Ishikawa (cell line): ENCODE data around the gene SLC6A16.

Experiments used
- RAD21 ChIP-seq: IDR thresholded peaks from 2 replicates; pipeline ENCODE4 v1.6.1; 2012; ENCODE audit warnings: low read depth
- TEAD4 ChIP-seq: IDR thresholded peaks from 2 replicates; pipeline ENCODE4 v1.6.1; 2012
- TF ChIP-seq, protein P1 (sequence below): IDR thresholded peaks from 2 replicates; pipeline ENCODE4 v1.6.1; 2012

DNA sequence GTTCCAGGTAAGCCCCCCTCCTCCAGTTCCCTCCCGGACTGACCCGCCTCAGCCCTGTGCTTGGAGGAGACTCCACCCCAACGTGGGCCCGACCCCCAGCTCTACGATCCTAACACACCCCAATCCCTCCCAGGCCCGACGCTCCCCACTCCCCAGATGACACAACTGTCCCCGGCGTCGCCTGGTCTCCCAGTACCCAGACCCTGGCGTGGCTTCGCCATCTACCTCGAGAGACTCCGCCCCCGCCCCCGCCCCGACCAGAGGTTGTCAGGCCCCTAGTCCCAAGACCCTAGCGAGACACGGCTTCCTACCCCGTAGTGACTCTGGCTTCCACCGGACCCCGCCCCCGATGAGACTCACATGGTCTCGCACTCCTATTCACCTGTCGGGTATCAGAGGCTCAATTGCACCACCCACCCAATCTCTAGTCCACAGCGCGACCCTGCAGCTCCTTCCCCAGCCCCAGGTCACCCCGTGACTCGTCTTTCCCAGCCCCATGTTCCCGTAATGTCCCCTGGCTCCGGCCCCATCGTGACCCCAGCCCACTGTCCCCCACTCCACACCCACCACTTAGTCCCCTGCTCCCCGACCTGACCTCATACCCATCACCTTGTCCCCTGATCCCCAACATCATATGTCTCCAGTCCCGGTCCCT, 13.2 kb upstream of the SLC6A16 start:
- TF ChIP-seq RAD21 (no peak), TEAD4 (no peak)
- TF ChIP-seq, protein P1, sequence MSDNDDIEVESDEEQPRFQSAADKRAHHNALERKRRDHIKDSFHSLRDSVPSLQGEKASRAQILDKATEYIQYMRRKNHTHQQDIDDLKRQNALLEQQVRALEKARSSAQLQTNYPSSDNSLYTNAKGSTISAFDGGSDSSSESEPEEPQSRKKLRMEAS, result no peak
